NOMO-1 treated with DMSO at 0.1 percent for 48 hours (cell line): ENCODE measurements around the gene TLE4.
"Not testable (repeated sequence)": the region's sequence is repeated elsewhere in the genome, so short reads cannot be mapped to it uniquely, and the experiment has no call there.

Source experiments
- DNase-seq: peaks from one replicate; lab custom pipeline; 2025; ENCODE audit not compliant: unreplicated experiment; lab: John Stamatoyannopoulos, UW

TLE4 gene

GRCh38 chr9:79630521-79631403, 59.0 kb downstream of the TLE4 start:
- DNase-seq = no peak

GRCh38 chr9:79632060-79632459, 60.3 kb downstream of the TLE4 start:
- no peak for DNase-seq

DNA sequence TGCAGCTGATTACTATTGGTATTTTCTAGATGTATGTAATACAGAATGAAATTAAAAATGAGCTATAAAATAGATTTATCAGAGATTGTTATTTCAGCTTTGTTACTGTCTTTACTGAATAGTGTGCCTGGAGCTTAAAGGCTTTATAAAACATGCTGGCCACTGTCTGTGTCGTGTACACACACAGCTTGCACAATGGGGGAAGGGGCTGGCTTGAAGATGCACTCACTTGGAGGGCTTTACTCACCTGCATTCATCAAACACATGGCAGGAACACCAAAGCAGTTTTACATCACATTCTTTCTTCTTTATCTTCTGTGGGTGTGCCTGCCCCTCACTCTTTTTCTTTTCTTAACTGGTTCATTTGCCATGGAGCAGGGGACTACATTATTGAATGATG, 60.9 kb downstream of the TLE4 start:
- no peak for DNase-seq

DNA sequence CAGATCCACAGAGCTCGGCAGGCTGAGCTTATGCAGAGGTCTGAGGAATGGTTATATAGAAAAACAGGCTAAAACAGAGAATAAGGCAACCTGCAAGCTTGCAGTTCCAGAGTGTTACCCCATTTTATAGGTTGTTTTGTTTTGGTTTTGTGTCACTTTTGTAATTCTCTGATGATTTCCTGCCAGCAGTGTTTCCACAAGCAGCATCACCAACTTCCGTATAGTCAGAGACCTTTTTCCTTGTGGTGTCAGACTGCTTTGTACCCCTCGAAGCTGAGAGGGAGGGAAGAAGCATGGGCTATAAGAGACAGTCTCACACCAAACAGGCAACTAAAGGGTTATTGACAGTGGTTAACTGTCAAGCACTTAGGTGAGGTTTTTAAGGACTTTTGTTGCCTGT, 61.8 kb downstream of the TLE4 start:
- DNase-seq = no peak

- DNase-seq = no peak
Measured at GRCh38 chr9:79637177-79637925, 65.6 kb downstream of the TLE4 start.

DNA sequence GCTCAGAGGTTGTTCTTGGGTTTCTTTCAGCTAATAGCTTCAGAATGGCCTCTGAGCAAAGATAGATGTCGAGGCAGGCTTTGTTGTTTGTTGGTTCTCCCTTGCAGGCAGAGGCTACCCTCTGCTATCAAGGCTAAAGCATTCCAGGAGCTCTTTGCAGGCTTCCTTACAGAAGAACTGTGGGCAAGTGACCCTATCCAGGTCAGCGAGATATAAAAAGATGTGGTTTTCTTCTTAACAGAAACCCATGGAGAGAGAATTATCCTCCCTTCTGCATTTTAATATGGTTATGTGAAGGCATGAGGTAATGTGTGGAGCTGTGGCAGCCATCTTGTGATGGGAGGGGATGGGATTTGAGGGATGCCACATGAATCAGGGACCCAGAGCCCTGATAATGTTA, 67.0 kb downstream of the TLE4 start:
- DNase-seq = no peak

DNA sequence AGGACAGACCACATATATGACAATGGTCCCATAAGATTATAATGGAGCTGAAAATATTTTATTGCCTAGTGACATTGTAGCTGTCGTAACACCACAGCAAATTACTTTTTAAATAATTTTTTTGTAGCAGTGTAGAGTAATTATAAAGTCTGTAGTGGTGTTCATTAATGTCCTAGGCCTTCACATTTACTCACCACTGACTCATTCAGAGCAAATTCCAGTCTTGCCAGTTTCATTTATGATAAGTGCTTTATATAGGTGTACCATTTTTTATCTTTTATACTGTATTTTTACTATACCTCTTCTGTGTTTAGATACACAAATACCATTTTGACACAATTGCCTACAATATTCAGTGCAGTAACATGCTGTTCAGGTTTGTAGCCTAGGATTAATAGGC, 67.6 kb downstream of the TLE4 start:
- DNase-seq = no peak

- not testable (repeated sequence) for DNase-seq
Measured at GRCh38 chr9:79640067-79640466, 68.3 kb downstream of the TLE4 start.

DNA sequence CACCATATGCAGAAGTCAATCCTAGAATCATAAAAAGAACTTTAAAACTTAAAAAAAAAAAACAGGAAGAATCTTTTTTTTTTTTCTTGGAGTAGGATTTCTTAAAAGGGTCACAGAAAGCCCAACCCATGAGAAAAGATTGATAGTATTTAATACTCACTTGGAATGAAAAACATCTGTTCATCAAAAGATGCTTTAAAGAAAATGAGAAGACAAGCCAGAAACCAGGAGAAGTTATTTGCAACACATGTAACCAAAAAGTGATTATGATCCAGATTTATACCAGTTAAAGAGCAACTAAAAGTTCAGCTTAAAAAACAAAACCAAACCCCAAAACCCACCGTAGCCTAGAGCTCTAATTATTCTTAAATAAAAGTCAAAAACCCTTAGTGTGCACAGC, 69.3 kb downstream of the TLE4 start:
- no peak for DNase-seq

DNA sequence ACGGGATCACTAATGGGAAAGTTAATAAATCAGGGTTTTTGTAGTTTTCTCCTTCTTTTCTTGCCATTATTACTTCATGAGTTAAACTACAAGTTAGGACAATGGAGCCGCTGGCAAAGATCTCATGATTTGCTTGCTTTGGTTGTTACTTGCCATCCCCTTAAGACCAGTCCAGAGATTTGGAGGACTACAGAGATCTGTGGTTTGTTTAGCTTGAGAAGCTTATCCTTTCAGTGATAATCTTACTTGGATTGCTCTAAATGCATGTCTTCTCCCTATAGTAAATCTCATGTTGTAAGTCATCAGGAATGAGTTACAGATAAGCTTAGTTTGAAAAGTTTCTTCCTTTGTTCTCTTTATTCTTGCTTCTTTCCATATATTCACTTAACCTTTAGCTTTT, 70.9 kb downstream of the TLE4 start:
- no peak for DNase-seq

DNA sequence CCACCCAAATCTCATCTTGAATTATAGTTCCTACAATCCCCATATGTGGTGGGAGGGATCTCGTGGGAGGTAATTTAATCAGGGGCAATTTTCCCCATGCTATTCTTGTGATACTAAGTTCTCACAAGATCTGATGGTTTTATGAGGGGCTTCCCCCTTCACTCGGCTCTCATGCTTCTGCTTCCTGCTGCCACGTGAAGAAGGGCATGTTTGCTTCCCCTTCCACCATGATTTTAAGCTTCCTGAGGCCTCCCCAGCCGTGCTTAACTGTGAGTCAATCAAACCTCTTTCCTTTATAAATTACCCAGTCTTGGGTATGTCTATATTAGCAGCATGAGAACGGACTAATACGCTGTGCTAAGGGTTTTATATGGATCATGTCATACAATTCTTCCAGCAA, 72.3 kb downstream of the TLE4 start:
- no peak for DNase-seq

DNA sequence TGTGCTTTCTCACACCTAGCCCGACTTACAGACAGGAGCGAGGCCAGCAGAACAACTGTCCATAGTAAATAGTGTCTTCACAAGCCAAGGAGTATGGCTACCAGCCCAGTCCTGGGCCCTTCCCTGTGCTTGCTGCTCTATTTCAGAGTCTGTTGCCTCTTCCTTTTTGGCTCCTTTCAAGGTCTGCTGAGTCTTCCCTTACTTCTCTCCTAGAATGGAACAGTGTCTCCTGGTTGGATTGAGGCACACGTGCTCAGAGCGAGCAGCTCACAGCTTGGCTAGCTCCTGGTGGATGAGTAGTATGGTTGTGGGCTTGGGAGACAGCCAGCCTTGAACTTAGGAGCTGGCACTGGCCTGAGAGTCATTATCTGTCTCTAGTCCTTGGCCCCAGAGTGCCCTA, 72.8 kb downstream of the TLE4 start:
- DNase-seq = no peak

DNA sequence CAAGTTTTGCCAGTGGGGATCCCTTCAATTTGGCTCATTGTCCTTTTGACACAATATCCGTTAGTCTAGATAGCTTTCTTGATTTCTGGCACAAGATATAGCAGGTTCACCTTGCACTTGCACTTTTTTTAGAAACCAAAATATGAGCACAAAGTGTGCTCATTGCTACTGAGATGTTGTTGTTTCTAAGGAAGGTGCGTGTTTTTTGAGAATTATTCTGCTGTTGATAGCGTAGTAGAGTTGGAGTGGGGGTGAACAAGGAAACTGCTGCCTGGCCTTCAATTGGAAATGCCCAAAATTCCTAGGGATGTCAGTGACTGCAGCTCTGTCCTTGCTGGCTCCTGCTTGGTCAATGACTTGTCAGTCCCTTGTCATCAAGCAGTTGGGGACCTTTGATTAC, 73.3 kb downstream of the TLE4 start:
- DNase-seq = no peak

DNA sequence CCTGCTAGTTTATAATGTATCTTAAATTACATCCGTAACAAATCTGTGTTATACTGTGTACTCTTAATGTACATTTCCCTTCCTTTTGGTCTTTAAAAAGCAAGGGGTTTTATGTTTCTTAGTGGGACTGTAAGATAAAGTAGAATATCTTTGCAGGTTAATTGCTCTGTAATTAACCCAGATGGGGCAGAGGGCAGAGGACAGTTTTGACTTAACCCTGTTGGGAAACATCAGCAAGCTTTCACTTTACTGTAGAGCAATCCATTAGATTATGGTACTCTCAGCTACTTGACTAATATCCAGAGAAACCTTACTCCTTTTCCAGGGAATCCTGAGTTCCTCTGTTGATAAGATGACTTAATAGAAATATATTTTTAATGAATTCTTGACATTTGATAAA, 74.3 kb downstream of the TLE4 start:
- no peak for DNase-seq

DNA sequence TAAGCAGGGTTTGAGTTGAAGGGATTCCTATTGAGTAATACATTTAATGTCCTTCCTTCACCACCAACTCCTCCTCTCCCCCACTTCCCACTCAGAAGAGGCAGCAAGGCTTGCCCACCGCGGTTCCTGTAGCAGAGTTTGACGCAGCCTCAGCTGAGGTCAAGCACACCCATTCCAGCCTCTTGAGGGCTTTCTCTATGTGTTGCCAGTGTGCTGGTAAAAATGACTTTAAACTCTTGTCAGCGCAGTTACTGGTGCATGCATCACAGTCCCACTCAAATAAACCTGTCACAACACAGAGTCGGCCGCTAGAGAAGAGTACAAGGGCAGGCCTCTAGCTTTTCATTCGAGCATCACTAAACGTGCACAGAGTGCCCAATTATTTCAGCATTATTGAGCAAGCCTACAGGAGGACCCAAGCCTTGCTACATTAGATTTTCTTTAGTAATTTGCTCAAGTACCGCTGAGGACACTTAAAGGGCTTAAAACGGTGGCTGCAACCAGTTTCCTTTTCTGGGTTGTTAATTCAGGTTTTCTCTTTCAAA, 79.6 kb downstream of the TLE4 start:
- DNase-seq = peak; percentile 78

- no peak for DNase-seq
Measured at GRCh38 chr9:79652598-79652997, 80.8 kb downstream of the TLE4 start.

- not testable (repeated sequence) for DNase-seq
Measured at GRCh38 chr9:79654591-79655382, 83.0 kb downstream of the TLE4 start.

- no peak for DNase-seq
Measured at GRCh38 chr9:79655551-79655950, 83.8 kb downstream of the TLE4 start.

DNA sequence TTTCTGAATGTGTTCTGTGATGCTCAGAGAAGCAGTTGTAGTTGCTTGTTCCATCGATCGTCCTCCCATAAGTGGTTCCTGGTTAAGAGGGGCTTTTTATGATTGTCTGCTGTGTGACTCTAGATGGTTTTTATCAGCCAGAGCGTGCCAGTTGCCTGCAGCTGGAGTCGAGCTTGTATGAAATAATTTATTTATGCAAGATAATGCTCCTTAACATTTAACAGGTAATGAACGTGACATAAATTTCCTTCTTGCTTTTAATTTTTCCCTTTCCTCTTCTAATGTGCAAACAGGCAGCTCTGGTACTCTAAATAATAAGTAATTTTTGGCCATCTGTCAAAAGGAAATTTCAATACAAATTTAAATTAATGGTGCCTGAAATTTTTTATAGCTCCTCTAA, 84.4 kb downstream of the TLE4 start:
- DNase-seq = no peak

DNA sequence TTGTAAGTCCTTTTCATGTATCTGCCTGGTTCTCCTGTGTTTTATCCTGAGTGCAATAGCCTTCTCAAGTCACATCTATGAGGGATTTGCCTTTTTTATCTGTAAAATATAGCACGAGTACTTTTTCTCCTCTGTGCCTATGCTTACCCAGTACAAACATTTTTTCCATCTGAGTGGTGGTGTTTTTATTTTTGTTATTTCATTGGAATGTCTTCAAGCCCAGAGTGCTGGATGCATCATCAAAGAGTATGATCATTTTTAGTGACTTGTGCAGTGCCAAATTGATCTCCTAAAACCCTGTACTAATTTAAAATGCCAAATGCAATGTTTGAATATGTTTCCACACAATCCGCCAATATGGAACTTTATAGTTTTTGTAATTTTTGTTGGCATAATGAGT, 86.1 kb downstream of the TLE4 start:
- DNase-seq = no peak

- DNase-seq = no peak
Measured at GRCh38 chr9:79658926-79659325, 87.2 kb downstream of the TLE4 start.
